Keratinocyte (primary cell): ENCODE data around the gene CPVL. TPM values are rescaled to one million over a fixed set of nuclear protein-coding genes. Genes with fewer than 3 reads are reported as not detected.

Experiments used
- DNase-seq: peaks from one replicate; pipeline ENCODE4 v3.0.0-alpha.2; 2011; ENCODE audit warnings: low read depth, missing footprints, low spot score
- FAIRE-seq: peaks from 2 replicates; lab custom pipeline; 2011; peaks lifted over from hg19 to GRCh38; lab: Jason Lieb, UNC
- H2AFZ ChIP-seq: 2 replicates; pipeline ENCODE4 v1.6.0; 2012; ENCODE audit warnings: low read length, control low read depth, inconsistent platforms; ENCODE audit not compliant: control insufficient read depth
- H3K27ac ChIP-seq: 2 replicates; pipeline ENCODE4 v1.5.1; 2011; ENCODE audit warnings: low read length; ENCODE audit not compliant: control insufficient read depth, insufficient read depth
- H3K27me3 ChIP-seq: 3 replicates; pipeline ENCODE4 v1.6.0; 2011; ENCODE audit warnings: low read length; ENCODE audit not compliant: control insufficient read depth, insufficient read depth; ENCODE audit errors: extremely low read depth
- H3K36me3 ChIP-seq, 2 experiments: 2 replicates in 1 of 2; 3 replicates in 1 of 2; pipeline ENCODE4 v1.5.1; 2011; ENCODE audit warnings: low read length in 2 of 2, mild to moderate bottlenecking in 1 of 2; ENCODE audit not compliant: control insufficient read depth in 2 of 2, insufficient read depth in 2 of 2; ENCODE audit errors: extremely low read depth in 1 of 2
- H3K4me1 ChIP-seq: 3 replicates; pipeline ENCODE4 v1.5.1; 2011; ENCODE audit warnings: low read length; ENCODE audit not compliant: control insufficient read depth, insufficient read depth; ENCODE audit errors: extremely low read depth
- H3K4me2 ChIP-seq: 3 replicates; pipeline ENCODE4 v1.6.0; 2011; ENCODE audit warnings: low read depth, low read length; ENCODE audit not compliant: control insufficient read depth, insufficient read depth; ENCODE audit errors: extremely low read depth
- H3K4me3 ChIP-seq, 3 experiments: fragments of 200-600 bp in 1 of 3; sonication (generic) in 1 of 3; 2 replicates in 2 of 3; 3 replicates in 1 of 3; pipeline ENCODE4 v1.5.1; 2011 to 2016; ENCODE audit warnings: low read length in 3 of 3, mild to moderate bottlenecking in 3 of 3, control low read depth in 2 of 3, inconsistent platforms in 1 of 3, low read depth in 1 of 3, mixed read lengths in 1 of 3, mixed run types in 1 of 3, moderate library complexity in 1 of 3; ENCODE audit not compliant: control insufficient read depth in 2 of 3, insufficient read depth in 2 of 3; ENCODE audit errors: extremely low read depth in 1 of 3
- H3K79me2 ChIP-seq: 2 replicates; pipeline ENCODE4 v1.6.0; 2012; ENCODE audit warnings: low read length; ENCODE audit not compliant: control insufficient read depth, insufficient read depth
- H3K9ac ChIP-seq: 3 replicates; pipeline ENCODE4 v1.6.0; 2011; ENCODE audit warnings: low read length; ENCODE audit not compliant: control insufficient read depth, insufficient read depth; ENCODE audit errors: extremely low read depth
- H3K9me1 ChIP-seq: 3 replicates; pipeline ENCODE4 v1.6.0; 2011; ENCODE audit warnings: low read length; ENCODE audit not compliant: control insufficient read depth, insufficient read depth; ENCODE audit errors: extremely low read depth
- H3K9me3 ChIP-seq: 2 replicates; pipeline ENCODE4 v1.5.1; 2012; ENCODE audit warnings: low read depth, low read length; ENCODE audit not compliant: control insufficient read depth
- H4K20me1 ChIP-seq: 3 replicates; pipeline ENCODE4 v1.6.0; 2011; ENCODE audit warnings: low read length; ENCODE audit not compliant: control insufficient read depth, insufficient read depth; ENCODE audit errors: extremely low read depth
- CTCF ChIP-seq, 3 experiments: IDR thresholded peaks in 1 of 3; conservative IDR thresholded peaks in 1 of 3; optimal IDR thresholded peaks in 1 of 3; 2 replicates in 2 of 3; 3 replicates in 1 of 3; pipeline versions ENCODE3 to v1.5.1; 2011; ENCODE audit warnings: low read length in 3 of 3, mild to moderate bottlenecking in 3 of 3, moderate library complexity in 2 of 3, control low read depth in 1 of 3, inconsistent platforms in 1 of 3; ENCODE audit not compliant: insufficient read depth in 2 of 3; ENCODE audit errors: extremely low read depth in 1 of 3
- EZH2 ChIP-seq: IDR thresholded peaks from one replicate; pipeline ENCODE4 v1.6.1; 2012; ENCODE audit warnings: inconsistent platforms, mild to moderate bottlenecking, low read length, moderate library complexity
- dilution Hi-C: fragments of 300-500 bp; cut with MboI; formaldehyde crosslinking; loops from one replicate; pipeline ENCODE4 v1.7.0; 2020; ENCODE audit warnings: low sequenced_read_pairs; ENCODE audit not compliant: extremely low pct_ligation_motif_present
- polyA plus RNA-seq, 5 experiments: library from polyadenylated mRNA; depleted of rRNA in 3 of 5; stranded (reverse) in 3 of 5; stranded (forward) in 1 of 5; unstranded in 1 of 5; fragments of >200 nt; gene quantifications; 1 replicate in 1 of 5; 2 replicates in 3 of 5; 3 replicates in 1 of 5; pipeline versions ENCODE4 v1.2.1 to v1.2.3, GENCODE V29; 2011 to 2012; ENCODE audit warnings: missing spikeins in 2 of 5, low read depth in 1 of 5, low replicate concordance in 1 of 5

Gene CPVL
- polyA plus RNA-seq, 1 donor (not counting 4 experiments of a cell fraction or from before 2014, with no cell fraction given) = 9.8 TPM

- peaks cover 2% of the 10 kb centered on the region for H3K9me3 ChIP-seq
- DNase-seq (no peak), FAIRE-seq (no peak)
- dilution Hi-C loops = no loop called here
- H3K4me2 ChIP-seq = no peak overlapping the region
- peaks cover 7% of the 10 kb centered on the region for H3K4me1 ChIP-seq
- no peaks in the 10 kb centered on the region for H3K9me1 ChIP-seq
- no peaks in the 10 kb centered on the region for H3K27me3 ChIP-seq
- no peak overlapping the region for H3K9ac ChIP-seq
- no peak overlapping the region for H2AFZ ChIP-seq
- no peaks in the 10 kb centered on the region for H3K79me2 ChIP-seq
- no peak overlapping the region for H3K4me3 ChIP-seq
- no peak overlapping the region for H3K27ac ChIP-seq
- H4K20me1 ChIP-seq = no peaks in the 10 kb centered on the region
- H3K36me3 ChIP-seq = no peaks in the 10 kb centered on the region
- TF ChIP-seq CTCF (optimal IDR thresholded peaks at IDR 0.05 in 1 of 3, IDR thresholded peaks at IDR 0.05 in 1 of 3, conservative IDR thresholded peaks at IDR 0.05 in 1 of 3; ENCODE audit: extremely low read depth in 1 of 3, insufficient read depth in 2 of 3, low read length in 3 of 3) (no peak), EZH2 (no peak)
These were observed 139.2 kb downstream of the CPVL start for GRCh38 chr7:29007127-29007526.

- Histone ChIP-seq H3K79me2 (no peaks in the 10 kb centered on the region), H4K20me1 (no peaks in the 10 kb centered on the region), H3K4me2 (peak overlapping the region; percentile 22), H3K27me3 (peaks cover 3% of the 10 kb centered on the region), H3K4me3 (no peak overlapping the region), H3K4me1 (peaks cover 7% of the 10 kb centered on the region), H3K9ac (no peak overlapping the region), H3K27ac (no peak overlapping the region), H3K36me3 (no peaks in the 10 kb centered on the region), H2AFZ (no peak overlapping the region), H3K9me3 (peaks cover 2% of the 10 kb centered on the region), H3K9me1 (no peaks in the 10 kb centered on the region)
- FAIRE-seq (peak; percentile 65), DNase-seq (no peak)
- dilution Hi-C loops = no loop called here
- TF ChIP-seq CTCF (optimal IDR thresholded peaks at IDR 0.05 in 1 of 3, IDR thresholded peaks at IDR 0.05 in 1 of 3, conservative IDR thresholded peaks at IDR 0.05 in 1 of 3; ENCODE audit: extremely low read depth in 1 of 3, insufficient read depth in 2 of 3, low read length in 3 of 3) (no peak), EZH2 (no peak)
These were observed 140.5 kb downstream of the CPVL start for GRCh38 chr7:29005829-29006228.
